ENCODE measurements around the gene KLHL25.

KLHL25 gene

DNA sequence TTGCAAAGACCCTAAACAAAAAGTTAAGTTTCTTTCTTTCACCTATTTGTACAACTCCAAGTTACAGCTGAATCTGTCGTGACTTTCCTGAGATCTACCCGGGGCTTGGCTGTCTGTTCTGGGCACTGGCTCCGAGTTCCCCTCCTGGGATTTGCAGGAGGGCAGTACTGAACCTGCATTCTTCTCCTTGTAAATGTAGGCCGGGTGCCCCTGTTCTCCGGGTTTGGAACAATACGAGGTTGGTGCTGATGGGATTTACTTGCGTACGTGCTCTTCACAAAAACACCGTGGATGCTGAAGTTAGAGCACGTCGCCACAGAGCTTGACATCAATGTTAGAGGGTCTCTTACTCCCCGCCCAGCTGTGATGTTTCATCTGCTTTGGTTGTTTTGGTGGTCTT is 48.1 kb downstream of the KLHL25 start:
- no peak for DNase-seq (ENCODE audit: low read depth)

DNA sequence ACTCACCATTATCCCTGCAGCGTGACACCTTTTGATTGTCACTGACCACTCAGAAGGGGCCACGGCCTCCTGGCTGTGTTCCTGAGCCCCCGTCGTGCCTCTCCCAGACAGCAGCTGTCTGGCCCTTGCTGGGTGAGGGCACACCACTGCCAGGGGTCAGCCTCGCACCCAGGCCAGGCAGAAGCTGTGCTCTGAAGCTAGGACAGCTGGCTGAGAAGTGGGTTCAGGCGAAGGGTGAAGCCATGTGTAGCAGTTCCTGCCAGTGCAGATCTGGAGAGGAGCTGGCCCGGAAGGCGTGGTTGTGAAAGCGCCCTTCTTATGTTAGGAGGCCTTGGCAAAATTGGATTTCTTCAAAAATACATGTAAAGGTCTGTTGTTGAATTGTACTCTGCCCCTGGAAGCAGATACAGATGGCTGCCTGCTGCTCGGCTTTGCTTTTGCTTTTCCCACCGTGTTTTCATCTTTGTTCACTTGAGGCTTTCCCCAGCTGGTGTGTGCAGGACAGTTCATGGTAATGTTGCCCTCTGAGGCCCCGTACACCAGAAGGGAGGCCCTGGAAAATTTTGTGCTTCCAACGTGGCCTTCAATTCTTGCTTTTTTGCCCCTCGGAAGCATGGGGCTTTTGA is 49.1 kb downstream of the KLHL25 start:
- DNase-seq (ENCODE audit: low read depth): no peak

- no peak for DNase-seq (ENCODE audit: low read depth)
These were observed 49.7 kb downstream of the KLHL25 start for GRCh38 chr15:85745023-85745422.

- DNase-seq (ENCODE audit: low read depth): no peak
These were observed 50.1 kb downstream of the KLHL25 start for GRCh38 chr15:85744579-85744978.

- DNase-seq (ENCODE audit: low read depth): no peak
These were observed 51.2 kb downstream of the KLHL25 start for GRCh38 chr15:85743392-85744055.

GRCh38 chr15:85742186-85742821 is 52.4 kb downstream of the KLHL25 start:
- DNase-seq (ENCODE audit: low read depth): no peak

- DNase-seq (ENCODE audit: low read depth): no peak
These were observed 53.1 kb downstream of the KLHL25 start for GRCh38 chr15:85741662-85742061.

DNA sequence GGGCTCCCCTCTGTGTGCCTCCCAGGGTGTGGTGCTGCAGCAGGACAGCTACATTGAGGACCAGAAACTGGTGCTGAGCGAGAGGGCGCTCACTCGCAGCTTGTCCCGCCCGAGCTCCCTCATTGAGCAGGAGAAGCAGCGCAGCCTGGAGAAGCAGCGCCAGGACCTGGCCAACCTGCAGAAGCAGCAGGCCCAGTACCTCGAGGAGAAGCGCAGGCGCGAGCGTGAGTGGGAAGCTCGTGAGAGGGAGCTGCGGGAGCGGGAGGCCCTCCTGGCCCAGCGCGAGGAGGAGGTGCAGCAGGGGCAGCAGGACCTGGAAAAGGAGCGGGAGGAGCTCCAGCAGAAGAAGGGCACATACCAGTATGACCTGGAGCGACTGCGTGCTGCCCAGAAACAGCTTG is 53.7 kb downstream of the KLHL25 start:
- DNase-seq (ENCODE audit: low read depth): no peak

- DNase-seq (ENCODE audit: low read depth): no peak
These were observed 57.7 kb downstream of the KLHL25 start for GRCh38 chr15:85737061-85737460.

- DNase-seq (ENCODE audit: low read depth): no peak
These were observed 61.3 kb downstream of the KLHL25 start for GRCh38 chr15:85733416-85733815.

DNA sequence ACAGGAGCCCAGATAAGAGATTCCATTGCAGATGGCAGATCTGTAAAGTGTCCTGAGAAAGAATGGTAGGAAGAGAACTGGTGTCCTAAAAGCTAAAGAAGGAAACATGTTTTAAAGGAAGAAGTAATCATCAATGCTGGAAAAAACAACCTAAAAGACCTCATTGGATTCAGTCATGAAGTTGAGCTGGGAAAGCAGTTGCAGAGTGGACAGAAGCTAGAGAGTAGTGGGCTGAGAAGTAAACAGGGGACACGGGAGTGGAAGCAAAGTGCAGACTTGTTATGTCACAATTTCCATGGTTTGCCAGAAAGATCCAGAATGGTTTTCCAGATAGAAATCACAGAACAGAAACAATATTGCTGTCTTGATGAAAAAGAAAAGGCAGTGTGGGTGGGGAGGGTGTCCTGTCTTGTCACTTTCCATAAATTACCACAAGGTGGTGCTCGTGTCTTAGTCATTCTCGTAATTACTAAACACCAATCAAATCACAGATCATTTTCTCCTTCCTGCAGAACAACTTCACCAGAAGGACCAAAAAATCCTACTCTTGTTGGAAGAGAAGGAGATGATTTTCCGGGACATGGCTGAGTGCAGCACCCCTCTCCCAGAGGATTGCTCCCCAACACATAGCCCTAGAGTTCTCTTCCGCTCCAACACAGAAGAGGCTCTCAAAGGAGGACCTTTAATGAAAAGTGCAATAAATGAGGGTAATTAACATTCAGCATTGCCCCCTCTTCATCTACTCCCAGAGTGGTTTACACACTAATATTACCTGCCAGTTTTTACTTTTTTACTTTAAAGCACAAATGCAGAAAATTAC is 64.5 kb downstream of the KLHL25 start:
- DNase-seq (ENCODE audit: low read depth): no peak

DNA sequence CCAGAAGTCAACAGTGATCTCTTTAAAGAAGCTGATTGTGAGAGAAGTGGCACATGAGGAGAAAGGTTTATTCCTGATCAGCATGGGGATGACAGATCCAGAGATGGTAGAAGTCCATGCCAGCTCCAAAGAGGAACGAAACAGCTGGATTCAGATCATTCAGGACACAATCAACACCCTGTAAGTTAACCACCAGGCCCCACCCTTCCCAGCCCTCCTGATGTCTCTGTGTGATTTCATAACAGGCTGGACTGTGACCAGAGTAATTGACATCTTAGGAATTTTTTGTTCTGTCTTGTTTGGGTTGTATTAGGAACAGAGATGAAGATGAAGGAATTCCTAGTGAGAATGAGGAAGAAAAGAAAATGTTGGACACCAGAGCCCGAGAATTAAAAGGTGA is 67.7 kb downstream of the KLHL25 start:
- DNase-seq (ENCODE audit: low read depth): no peak

GRCh38 chr15:85726454-85726853 is 68.3 kb downstream of the KLHL25 start:
- no peak for DNase-seq (ENCODE audit: low read depth)

GRCh38 chr15:85725564-85725963 is 69.2 kb downstream of the KLHL25 start:
- DNase-seq (ENCODE audit: low read depth): no peak

DNA sequence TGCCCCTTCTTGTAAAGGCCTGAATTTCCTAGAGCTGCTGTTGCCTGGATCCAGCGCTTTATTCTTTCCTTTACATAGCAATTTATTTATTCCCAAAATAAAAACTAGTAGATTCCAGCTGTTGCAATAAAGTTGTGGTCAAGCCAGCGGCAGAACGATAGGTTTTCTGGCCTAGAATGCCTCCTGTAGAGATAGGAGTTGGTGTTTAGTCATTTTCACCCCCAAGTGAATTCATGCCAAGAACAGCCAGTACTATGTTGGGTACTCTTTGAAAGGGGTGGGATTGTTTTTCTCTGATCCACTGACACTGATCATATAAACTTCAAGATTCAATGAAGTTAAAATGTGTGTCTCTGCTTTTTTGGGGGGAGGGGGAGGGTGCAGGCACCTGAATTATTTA is 69.7 kb downstream of the KLHL25 start:
- DNase-seq (ENCODE audit: low read depth): no peak

GRCh38 chr15:85723960-85724945 is 70.5 kb downstream of the KLHL25 start:
- no peak for DNase-seq (ENCODE audit: low read depth)

DNA sequence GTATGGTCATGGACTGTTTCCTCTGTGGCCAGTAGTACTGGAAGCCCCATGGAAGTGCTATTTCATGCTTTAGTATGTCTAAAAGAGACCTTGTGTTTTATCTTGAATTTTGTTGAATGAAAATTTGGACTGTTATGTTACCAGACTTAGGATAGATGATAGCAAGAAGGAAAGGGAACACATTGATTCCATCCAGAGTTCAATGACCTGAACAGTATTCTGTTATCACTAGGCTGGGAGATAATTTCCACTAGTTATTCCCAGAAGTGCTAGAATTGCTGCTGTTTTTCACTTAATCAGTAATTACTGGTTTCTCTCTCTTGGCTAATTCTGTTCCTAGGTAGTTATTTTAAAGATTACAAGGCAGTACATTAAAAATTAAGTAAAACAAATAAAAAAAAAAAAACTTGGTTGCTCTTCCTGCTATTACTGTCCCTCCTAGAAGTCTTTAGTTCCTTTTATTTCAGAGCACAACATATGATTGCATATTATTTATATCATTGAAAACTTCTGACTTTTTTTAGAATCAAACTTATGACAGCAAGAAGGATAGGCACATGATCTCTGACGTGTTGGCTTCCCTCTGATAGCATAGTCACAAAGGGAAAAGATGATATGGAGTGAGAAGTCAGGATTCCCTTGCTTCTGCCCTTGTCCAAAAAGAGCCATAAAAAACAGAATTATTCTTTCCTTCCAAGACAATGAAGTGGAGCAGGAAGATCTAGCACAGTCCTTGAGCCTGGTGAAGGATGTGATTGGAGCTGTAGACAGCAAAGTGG is 72.2 kb downstream of the KLHL25 start:
- DNase-seq (ENCODE audit: low read depth): no peak

DNA sequence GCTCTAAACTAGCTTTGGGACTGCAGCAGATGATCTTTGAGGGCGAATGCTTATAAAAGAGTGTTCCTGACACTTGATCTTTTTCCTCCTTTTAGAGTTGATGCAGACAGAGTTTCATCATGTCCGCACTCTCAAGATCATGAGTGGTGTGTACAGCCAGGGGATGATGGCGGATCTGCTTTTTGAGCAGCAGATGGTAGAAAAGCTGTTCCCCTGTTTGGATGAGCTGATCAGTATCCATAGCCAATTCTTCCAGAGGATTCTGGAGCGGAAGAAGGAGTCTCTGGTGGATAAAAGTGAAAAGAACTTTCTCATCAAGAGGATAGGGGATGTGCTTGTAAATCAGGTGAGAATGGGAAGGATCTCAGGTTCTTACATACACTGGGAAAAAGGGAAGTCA is 75.7 kb downstream of the KLHL25 start:
- DNase-seq (ENCODE audit: low read depth): no peak

DNA sequence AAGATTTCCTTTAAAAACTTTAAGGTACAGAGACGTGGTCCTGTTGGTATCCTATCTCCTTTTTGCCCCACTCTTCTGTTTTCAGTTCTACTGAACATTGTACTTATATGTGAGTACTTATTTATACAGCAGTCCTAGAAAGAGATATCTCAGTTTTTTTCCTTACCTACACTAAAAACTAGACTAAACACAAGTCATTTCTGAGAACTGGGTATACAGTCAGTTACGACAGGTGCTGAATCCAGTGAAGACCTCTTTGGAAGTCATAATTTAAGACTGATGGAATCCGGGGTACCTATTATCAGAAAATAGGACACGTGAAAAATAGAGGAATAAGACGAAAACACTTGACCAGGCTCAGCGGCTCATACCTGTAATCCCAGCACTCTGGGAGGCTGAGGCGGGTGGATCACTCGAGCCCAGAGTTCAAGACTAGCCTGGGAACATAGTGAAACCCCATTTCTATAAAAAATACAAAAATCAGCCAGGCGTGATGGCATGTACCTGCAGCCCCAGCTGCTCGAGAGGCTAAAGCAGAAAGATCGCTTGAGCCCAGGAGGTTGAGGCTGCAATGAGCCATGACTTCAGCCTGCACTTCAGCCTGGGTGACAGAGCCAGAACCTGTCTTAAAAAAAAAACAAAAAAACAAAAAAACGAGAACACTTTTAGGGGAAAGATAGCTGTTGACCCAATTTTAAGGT is 76.3 kb downstream of the KLHL25 start:
- DNase-seq (ENCODE audit: low read depth): no peak

GRCh38 chr15:85717212-85717611 is 77.5 kb downstream of the KLHL25 start:
- no peak for DNase-seq (ENCODE audit: low read depth)

All from stimulated activated CD8-positive, alpha-beta memory T cell treated with anti-CD3 and anti-CD28 coated beads, Interleukin-4, amount 100 ng/mL, for 24 hours (primary cell).